Esophagus squamous epithelium (tissue), 5 donors: Measurements from ENCODE around the gene BGLAP. TPM values are rescaled to one million over a fixed set of nuclear protein-coding genes. Genes with fewer than 3 reads are reported as not detected.
A peak's percentile ranks its signal among the peaks of the same experiment; 100 is the strongest.
"Not testable (repeated sequence)": the region's sequence is repeated elsewhere in the genome, so short reads cannot be mapped to it uniquely, and the experiment has no call there.

Experiments used
- DNase-seq: peaks from one replicate; lab custom pipeline; 2025; lab: John Stamatoyannopoulos, UW
- H3K27ac ChIP-seq, 4 donors: fragments of 200-600 bp; sonication (generic); one replicate each; pipeline ENCODE4 v1.5.1; 2016 to 2019; ENCODE audit warnings: mild to moderate bottlenecking in 1 of 4
- H3K27me3 ChIP-seq, 4 donors: fragments of 200-600 bp; sonication (generic); 1 replicate in 3 of 4; 2 replicates in 1 of 4; pipeline versions ENCODE4 v1.5.1 to v1.6.0; 2017 to 2021; ENCODE audit warnings: antibody characterized with exemption in 1 of 4
- H3K36me3 ChIP-seq, 3 donors: fragments of 200-600 bp; sonication (generic); one replicate each; pipeline ENCODE4 v1.5.1; 2016 to 2019
- H3K4me1 ChIP-seq, 3 donors: fragments of 200-600 bp; sonication (generic); one replicate each; pipeline ENCODE4 v1.5.1; 2017 to 2019
- H3K4me3 ChIP-seq, 4 donors: fragments of 200-600 bp; sonication (generic); 1 replicate in 3 of 4; 2 replicates in 1 of 4; pipeline ENCODE4 v1.5.1; 2016 to 2019; ENCODE audit warnings: mild to moderate bottlenecking in 2 of 4, moderate library complexity in 1 of 4
- H3K9me3 ChIP-seq, 3 donors: fragments of 200-600 bp; sonication (generic); one replicate each; pipeline ENCODE4 v1.5.1; 2016 to 2019
- CTCF ChIP-seq, 6 experiments: fragments of 450-650 bp in 4 of 6; fragments of 200-600 bp in 2 of 6; sonication (generic) in 2 of 6; IDR thresholded peaks; one replicate each; pipeline ENCODE4 v1.5.1; 2016 to 2019; ENCODE audit warnings: antibody characterized with exemption in 6 of 6, mild to moderate bottlenecking in 4 of 6, moderate library complexity in 4 of 6
- POLR2A ChIP-seq, 4 donors: fragments of 450-650 bp; IDR thresholded peaks; one replicate each; pipeline ENCODE4 v1.6.1; 2017; ENCODE audit warnings: antibody characterized with exemption in 4 of 4, mild to moderate bottlenecking in 4 of 4, moderate library complexity in 3 of 4
- WGBS, 2 donors: methylation state at CpG; one replicate each; pipeline ENCODE4 v1.1.5; 2018; 5-methylcytosine and 5-hydroxymethylcytosine counted together
- intact Hi-C: fragments of 100-400 bp; cut with DNase I; formaldehyde crosslinking; loops from one replicate; pipeline ENCODE4 v1.15.0; 2022
- total RNA-seq, 4 donors: library from RNA; depleted of rRNA; stranded (reverse); fragments of >200 nt; gene quantifications; one replicate each; pipeline ENCODE4 v1.1.0, GENCODE V29; 2016
- donor health status: DM: yes; HTN: yes; CAD: no.

The BGLAP gene
- total RNA-seq, 4 donors from 2014 or later: 0.38 to 1.7 (median 0.40) TPM; not detected in 1

DNA sequence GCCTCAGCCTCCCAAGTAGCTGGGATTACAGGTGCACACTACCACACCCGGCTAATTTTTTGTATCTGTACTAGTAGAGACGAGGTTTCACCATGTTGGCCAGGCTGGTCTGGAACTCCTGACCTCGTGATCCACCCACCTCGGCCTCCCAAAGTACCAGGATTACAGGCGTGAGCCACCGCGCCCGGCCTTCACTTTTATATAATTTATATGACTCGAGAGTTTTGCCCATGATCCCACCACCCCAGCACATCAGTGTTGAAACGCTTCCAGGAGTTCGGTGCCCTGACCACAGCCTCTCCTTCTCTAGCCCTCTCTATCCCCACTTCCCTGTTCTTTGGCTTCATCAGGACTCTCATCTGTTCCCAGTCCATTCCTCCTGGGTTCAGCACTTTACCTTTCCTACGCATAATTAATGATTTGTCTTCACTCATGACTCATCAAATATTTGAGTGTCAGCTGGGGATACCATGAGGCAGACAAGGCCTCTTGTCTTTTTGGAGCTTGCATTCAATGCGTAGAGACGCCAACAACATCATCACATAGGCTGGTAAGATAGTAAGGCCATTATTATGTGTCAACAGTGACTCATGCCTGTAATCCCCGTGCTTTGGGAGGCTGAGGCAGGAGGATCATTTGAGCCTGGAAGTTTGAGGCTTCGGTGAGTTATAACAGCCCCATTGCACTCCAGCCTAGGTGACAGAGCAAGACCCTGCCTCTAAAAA lies 27.8 kb upstream of the BGLAP start:
- H3K4me1 ChIP-seq: peaks cover 19 to 59% (median 29%) of the 10 kb centered on the region in 3 donors
- TF ChIP-seq POLR2A (IDR thresholded peaks at IDR 0.05): no peak
- TF ChIP-seq CTCF (IDR thresholded peaks at IDR 0.05): no peak
- peaks cover 0 to 49% (median 4%) of the 10 kb centered on the region in 3 donors for H3K36me3 ChIP-seq
- H3K4me3 ChIP-seq: peak overlapping the region; percentile 63 to 76 (median 70)
- peak overlapping the region; percentile 95 to 98 (median 96) for H3K27ac ChIP-seq
- intact Hi-C loops: no loop called here
- WGBS, 2 donors: 55 to 71% methylated on average over 15 to 16 of the region's 16 CpGs
- no peaks in the 10 kb centered on the region for H3K27me3 ChIP-seq
- no peak for DNase-seq
- no peaks in the 10 kb centered on the region for H3K9me3 ChIP-seq

- H3K9me3 ChIP-seq, H3K4me3 ChIP-seq, DNase-seq, intact Hi-C loops, H3K27ac ChIP-seq, H3K27me3 ChIP-seq: not testable (repeated sequence)
- Histone ChIP-seq H3K4me1 (peaks cover 19 to 62% (median 29%) of the 10 kb centered on the region in 3 donors), H3K36me3 (peaks cover 0 to 49% (median 6%) of the 10 kb centered on the region in 3 donors)
- 96 to 97% methylated on average over 23 to 29 of the region's 55 CpGs for WGBS, 2 donors
Observed at GRCh38 chr1:156216361-156217086, 25.5 kb upstream of the BGLAP start.

DNA sequence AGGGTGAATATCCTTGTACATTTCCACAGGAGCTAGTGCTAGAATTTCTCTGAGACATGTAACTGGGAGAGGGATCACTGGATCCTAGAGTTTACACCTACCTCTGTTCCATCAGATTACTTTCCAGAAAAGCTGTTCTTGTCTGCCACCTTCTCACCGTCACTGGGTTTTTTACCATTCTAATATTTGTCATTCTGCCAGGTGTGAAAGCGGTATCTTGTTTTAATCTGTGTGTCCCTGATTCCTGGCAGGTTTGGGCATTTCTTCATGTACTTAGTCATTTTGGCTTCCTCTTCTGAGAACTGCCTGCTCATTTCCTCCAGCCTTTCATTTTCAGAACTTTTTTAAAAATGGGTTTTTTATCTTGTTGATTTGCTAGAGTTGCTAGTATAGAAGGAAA lies 24.1 kb upstream of the BGLAP start:
- DNase-seq: no peak

GRCh38 chr1:156220226-156220625 lies 21.8 kb upstream of the BGLAP start:
- TF ChIP-seq POLR2A (IDR thresholded peaks at IDR 0.05) (no peak), CTCF (IDR thresholded peaks at IDR 0.05) (no peak)
- intact Hi-C loops: no loop called here
- Histone ChIP-seq H3K27ac (no peak overlapping the region), H3K9me3 (no peaks in the 10 kb centered on the region), H3K4me3 (no peak overlapping the region), H3K36me3 (peaks cover 5 to 77% (median 12%) of the 10 kb centered on the region in 3 donors), H3K4me1 (peaks cover 9 to 40% (median 13%) of the 10 kb centered on the region in 3 donors), H3K27me3 (no peaks in the 10 kb centered on the region)
- WGBS, 2 donors: 92 to 93% methylated on average over 9 of the region's 9 CpGs
- DNase-seq: no peak

More for the DNA sequence above, 24.1 kb upstream of the BGLAP start:
- Histone ChIP-seq H3K9me3 (no peaks in the 10 kb centered on the region), H3K36me3 (peaks cover 0 to 59% (median 12%) of the 10 kb centered on the region in 3 donors), H3K27ac (peak overlapping the region; percentile 49 to 72 (median 60)), H3K4me1 (peaks cover 15 to 53% (median 25%) of the 10 kb centered on the region in 3 donors), H3K27me3 (no peaks in the 10 kb centered on the region), H3K4me3 (no peak overlapping the region)
- 12 to 16% methylated on average over 2 of the region's 2 CpGs for WGBS, 2 donors
- TF ChIP-seq CTCF (IDR thresholded peaks at IDR 0.05) (no peak), POLR2A (IDR thresholded peaks at IDR 0.05) (no peak)
- intact Hi-C loops: no loop called here

DNA sequence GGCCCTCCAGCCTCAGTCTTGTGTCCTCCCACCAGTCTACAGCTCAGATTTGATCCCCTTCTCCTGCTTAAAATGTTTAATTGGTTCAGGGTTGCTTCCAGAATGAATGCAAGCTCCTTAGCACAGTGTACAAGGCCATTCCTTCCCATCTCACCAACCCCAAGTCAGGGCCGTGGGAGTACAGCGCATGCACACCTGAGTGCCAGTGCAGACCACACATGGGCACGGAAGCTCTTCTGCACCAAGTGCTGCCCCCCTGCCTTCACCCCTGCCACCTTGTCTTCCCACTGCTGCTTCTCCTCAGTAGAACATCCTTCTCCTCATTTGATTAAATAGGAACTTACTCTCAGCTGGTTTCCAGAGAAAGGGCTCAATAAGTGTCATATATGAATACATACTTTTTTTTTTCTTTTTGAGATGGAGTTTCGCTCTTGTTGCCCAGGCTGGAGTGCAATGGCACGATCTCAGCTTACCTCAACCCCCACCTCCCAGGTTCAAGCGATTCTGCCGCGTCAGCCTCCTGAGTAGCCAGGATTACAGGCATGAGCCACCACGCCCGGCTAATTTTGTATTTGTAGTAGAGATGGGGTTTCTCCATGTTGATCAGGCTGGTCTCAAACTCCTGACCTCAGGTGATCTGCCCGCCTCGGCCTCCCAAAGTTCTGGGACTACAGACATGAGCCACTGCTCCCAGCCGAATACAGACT lies 19.8 kb upstream of the BGLAP start:
- H3K27me3 ChIP-seq: no peaks in the 10 kb centered on the region
- no peak for DNase-seq
- peaks cover 8 to 79% (median 12%) of the 10 kb centered on the region in 3 donors for H3K36me3 ChIP-seq
- TF ChIP-seq POLR2A (IDR thresholded peaks at IDR 0.05): no peak
- no peak for TF ChIP-seq CTCF (IDR thresholded peaks at IDR 0.05)
- no peak overlapping the region for H3K4me3 ChIP-seq
- H3K9me3 ChIP-seq: no peaks in the 10 kb centered on the region
- peaks cover 9 to 36% (median 13%) of the 10 kb centered on the region in 3 donors for H3K4me1 ChIP-seq
- intact Hi-C loops: no loop called here
- H3K27ac ChIP-seq: no peak overlapping the region
- 75 to 93% methylated on average over 8 of the region's 13 CpGs for WGBS, 2 donors
